ENCODE data around the gene INSL3.

The INSL3 gene

GRCh38 chr19:17796838-17797423 lies 24.4 kb downstream of the INSL3 start:
- peaks cover 88% of the 10 kb centered on the region for H3K27me3 ChIP-seq
- no peak overlapping the region for H3K27ac ChIP-seq

GRCh38 chr19:17796013-17796837 lies 25.1 kb downstream of the INSL3 start:
- no peaks in the 10 kb centered on the region for H3K36me3 ChIP-seq
- no peak for TF ChIP-seq CTCF (IDR thresholded peaks at IDR 0.05)
- H3K27me3 ChIP-seq, result peaks cover 88% of the 10 kb centered on the region

More at GRCh38 chr19:17796838-17797423, 24.4 kb downstream of the INSL3 start:
- Histone ChIP-seq H3K4me3 (ENCODE audit: low read depth in 1 of 2, low read length in 1 of 2) (no peak overlapping the region), H3K4me1 (ENCODE audit: control insufficient read depth in 1 of 2, insufficient read depth in 1 of 2, low read depth in 1 of 2, low read length in 1 of 2) (peaks cover 0 to 8% of the 10 kb centered on the region in 2 experiments), H3K9me3 (no peaks in the 10 kb centered on the region), H3K36me3 (no peaks in the 10 kb centered on the region)
- TF ChIP-seq CTCF (IDR thresholded peaks at IDR 0.05), result no peak

GRCh38 chr19:17795495-17795856 lies 25.8 kb downstream of the INSL3 start:
- H3K4me3 ChIP-seq (ENCODE audit: low read depth in 1 of 2, low read length in 1 of 2), result no peak overlapping the region
- H3K4me1 ChIP-seq (ENCODE audit: control insufficient read depth in 1 of 2, insufficient read depth in 1 of 2, low read depth in 1 of 2, low read length in 1 of 2), result peaks cover 0 to 8% of the 10 kb centered on the region in 2 experiments
- TF ChIP-seq CTCF (IDR thresholded peaks at IDR 0.05), result no peak
- no peaks in the 10 kb centered on the region for H3K9me3 ChIP-seq
- no peak overlapping the region for H3K27ac ChIP-seq
- H3K36me3 ChIP-seq, result no peaks in the 10 kb centered on the region
- H3K27me3 ChIP-seq, result peaks cover 88% of the 10 kb centered on the region

More at GRCh38 chr19:17796013-17796837, 25.1 kb downstream of the INSL3 start:
- Histone ChIP-seq H3K27ac (no peak overlapping the region), H3K4me3 (ENCODE audit: low read depth in 1 of 2, low read length in 1 of 2) (no peak overlapping the region), H3K9me3 (no peaks in the 10 kb centered on the region), H3K4me1 (ENCODE audit: control insufficient read depth in 1 of 2, insufficient read depth in 1 of 2, low read depth in 1 of 2, low read length in 1 of 2) (peaks cover 0 to 8% of the 10 kb centered on the region in 2 experiments)

GRCh38 chr19:17794731-17795494 lies 26.4 kb downstream of the INSL3 start, which contains the start of gene B3GNT3:
Gene B3GNT3 (plus strand): TSS chr19:17795138. CDS start chr19:17807808, 12,670 bp downstream.
- no peak for TF ChIP-seq CTCF (IDR thresholded peaks at IDR 0.05)
- H3K27me3 ChIP-seq, result peaks cover 88% of the 10 kb centered on the region
- no peak within 1 kb of the TSS for H3K4me3 ChIP-seq (ENCODE audit: low read depth in 1 of 2, low read length in 1 of 2)
- H3K27ac ChIP-seq, result no peak within 1 kb of the TSS
- H3K4me1 ChIP-seq (ENCODE audit: control insufficient read depth in 1 of 2, insufficient read depth in 1 of 2, low read depth in 1 of 2, low read length in 1 of 2), result peaks cover 0 to 8% of the 10 kb centered on the region in 2 experiments
- no peaks in the 10 kb centered on the region for H3K36me3 ChIP-seq
- no peaks in the 10 kb centered on the region for H3K9me3 ChIP-seq

- H3K27ac ChIP-seq, result no peak overlapping the region
- H3K4me1 ChIP-seq (ENCODE audit: control insufficient read depth in 1 of 2, insufficient read depth in 1 of 2, low read depth in 1 of 2, low read length in 1 of 2), result peaks cover 0 to 8% of the 10 kb centered on the region in 2 experiments
- H3K4me3 ChIP-seq (ENCODE audit: low read depth in 1 of 2, low read length in 1 of 2), result no peak overlapping the region
- H3K36me3 ChIP-seq, result peaks cover 3% of the 10 kb centered on the region
- H3K27me3 ChIP-seq, result peaks cover 88% of the 10 kb centered on the region
- no peaks in the 10 kb centered on the region for H3K9me3 ChIP-seq
- TF ChIP-seq CTCF (IDR thresholded peaks at IDR 0.05), result no peak
Measured at GRCh38 chr19:17794412-17794730, 26.9 kb downstream of the INSL3 start.

All from neutrophil (primary cell).